ENCODE measurements around the gene FILIP1L. TPM values are rescaled to one million over a fixed set of nuclear protein-coding genes. Genes with fewer than 3 reads are reported as not detected.

Gene FILIP1L
- polyA plus RNA-seq, 1 donor: 42.3 TPM

DNA sequence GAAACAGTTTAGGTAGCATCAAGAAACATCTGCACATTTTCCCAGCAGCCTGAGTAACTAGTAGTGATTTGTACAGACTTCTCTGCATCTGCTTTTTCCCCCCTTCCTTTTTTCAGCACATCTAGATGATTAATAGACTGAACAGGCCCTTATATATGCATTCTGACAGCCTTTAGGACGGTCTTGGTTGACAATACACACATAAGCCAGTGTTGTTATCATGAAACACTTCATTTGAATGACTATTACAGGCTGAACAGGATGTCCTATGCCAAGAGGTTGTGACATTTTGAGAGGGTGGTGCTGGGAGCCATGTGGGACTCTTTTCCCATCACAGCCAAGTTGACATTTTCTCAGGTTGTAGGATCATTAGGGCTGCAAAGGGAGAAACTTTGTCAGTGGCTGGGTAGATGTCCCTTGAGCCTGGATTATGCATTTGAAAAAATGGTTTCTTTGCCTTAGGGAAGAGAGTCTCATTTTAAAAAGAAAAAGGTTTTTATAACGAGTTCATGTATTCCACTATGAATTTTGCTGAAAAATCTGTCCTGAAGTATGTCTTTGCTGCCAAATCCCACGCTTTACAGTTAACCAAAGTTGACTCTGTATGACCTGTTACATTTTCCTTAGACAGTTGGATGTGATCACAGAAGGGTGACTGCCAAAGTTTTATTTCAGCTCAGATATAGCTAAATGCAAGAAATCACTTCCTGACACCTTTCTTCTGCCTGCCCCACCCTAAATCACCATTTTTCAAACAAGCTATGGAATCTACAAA lies 73.7 kb downstream of the FILIP1L start:
- DNase-seq: peak; percentile 66

DNA sequence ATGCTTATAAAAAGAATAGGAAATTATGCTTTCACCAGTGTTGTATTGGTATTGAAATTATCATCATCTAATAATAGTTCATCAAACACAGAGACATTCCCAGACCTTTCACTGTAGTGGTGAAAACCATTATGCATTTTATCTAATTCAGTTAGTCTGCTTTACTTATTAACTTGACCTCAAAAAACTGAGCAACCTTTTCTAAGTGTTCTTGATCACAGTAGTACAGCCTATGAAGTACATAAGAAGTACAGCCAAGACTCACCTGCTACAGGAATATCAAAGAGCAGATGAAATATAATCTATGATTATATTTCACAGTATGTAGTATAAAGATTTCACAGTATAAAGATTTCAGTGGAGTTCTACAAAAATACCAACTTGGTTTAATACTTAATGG lies 75.2 kb downstream of the FILIP1L start:
- no peak for DNase-seq

DNA sequence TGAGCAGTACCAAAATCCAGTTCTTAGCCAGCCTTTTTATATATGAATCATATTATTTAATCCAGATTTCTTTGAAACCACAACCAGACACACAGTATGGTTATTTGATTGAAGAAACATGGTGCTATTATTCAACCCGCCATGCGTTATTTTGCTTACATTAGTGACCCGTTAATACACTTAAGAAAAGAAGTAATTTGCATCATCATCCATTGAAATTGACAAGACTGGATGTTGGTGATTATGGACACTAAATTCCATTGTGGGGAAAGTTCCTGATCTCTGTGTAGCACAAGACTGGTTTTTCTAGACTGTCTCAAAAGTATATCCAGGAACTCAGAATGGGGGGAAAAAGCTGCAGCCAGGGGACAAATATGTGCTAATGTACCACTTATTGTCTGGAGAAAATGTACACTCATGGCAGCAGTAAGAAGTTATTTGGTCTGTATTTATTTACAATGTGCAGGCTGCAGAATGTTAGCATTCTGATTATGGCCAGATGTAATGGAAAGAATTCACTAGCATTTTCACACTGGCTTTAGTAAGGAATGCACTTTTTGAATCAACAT lies 80.3 kb downstream of the FILIP1L start:
- DNase-seq: no peak

DNA sequence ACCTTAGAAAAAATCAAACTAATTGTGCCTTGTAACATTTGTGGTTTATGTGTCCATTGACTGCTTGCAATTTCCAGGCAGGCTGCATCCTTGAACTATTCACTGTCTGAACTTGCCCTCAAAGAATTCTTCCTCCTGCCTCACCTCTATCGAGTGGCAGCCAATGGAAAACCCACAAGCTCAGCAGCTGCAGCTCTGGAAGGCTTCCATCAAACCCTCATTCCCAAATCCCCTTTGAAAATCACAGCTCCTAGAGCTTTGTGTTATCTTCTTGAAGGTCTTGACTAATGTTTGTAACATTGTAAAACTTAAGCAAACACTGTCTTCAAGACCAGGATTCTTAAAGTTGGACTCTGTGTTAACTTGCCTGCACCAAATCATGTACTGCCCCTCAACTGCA lies 81.1 kb downstream of the FILIP1L start:
- no peak for DNase-seq

DNA sequence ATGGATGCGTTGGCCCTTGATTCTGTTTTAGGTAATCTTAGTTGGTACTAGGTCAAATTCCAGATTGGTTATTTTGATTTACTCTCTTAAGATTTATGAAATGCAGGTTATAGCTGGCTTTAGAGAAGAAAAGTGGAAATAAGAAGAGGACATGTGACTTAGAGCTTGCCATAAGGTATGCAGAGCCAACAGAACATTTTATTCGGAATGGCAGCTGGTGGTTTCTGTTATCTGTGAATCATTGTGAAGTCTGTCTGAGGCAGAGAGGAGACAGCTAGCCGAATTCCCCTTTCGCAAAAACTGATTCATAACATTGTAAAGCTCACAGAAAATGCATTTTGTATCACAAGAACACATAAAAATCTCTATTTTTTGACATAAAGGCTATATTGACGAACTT lies 82.1 kb downstream of the FILIP1L start:
- DNase-seq: no peak

DNA sequence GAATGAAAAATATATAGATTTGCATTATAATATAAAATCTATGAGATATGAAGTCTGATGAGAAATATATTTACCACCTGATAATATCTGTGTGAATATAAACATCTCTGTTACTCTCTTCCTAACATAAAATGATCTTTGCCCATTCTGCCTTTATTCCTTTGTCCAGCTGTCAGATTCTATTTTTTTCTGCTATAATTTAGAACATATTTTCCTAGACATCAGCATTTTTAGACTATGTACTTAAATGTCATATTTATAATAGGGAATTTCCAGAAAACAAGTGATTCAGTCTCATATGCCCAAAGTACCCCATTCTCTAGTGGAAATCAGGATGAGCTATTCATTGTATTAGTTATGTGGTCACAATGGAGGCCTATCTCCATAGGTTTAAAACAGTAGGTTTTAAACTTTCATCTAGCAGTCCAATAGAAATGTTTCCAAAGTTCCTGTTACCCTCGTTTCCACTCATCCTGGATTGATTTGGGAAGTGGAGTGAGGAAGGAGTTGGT lies 83.3 kb downstream of the FILIP1L start:
- DNase-seq: no peak

DNA sequence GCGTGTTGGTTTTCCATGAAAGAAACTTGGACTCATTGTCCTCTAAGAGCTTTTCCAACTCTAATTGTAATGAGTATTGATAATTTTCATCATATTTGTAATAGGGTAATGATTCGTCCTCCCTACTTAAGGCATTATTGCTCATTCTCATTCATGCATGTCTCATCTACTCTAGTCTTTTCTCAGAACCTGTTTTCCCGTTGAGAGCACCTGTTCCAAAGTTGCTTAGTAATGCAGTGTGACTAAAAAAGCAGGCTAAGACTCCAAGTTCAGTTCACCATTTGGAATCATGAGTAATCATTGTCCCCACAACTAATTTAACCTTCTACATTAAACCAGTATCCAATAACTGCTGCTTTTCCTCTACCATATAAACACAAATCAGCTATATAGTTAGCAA lies 84.0 kb downstream of the FILIP1L start:
- no peak for DNase-seq

DNA sequence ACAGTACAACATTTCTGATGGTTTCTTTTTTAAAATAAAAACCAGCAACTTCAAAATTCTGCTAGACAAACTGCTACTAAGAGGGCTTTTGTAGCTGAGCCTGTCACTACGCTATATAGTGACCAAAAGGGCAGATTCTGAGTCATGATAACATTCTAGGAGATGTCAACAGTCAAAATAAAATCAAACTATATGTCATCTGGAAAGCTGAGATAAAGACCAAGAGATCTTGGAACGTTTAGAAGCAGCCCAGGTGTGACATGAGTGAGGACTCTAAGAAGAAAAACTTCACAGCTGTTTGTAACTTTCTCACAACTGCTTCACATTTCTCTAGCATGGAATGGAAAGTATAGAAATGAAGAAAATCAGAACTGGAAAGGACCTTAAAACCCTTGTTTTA lies 84.6 kb downstream of the FILIP1L start:
- no peak for DNase-seq

DNA sequence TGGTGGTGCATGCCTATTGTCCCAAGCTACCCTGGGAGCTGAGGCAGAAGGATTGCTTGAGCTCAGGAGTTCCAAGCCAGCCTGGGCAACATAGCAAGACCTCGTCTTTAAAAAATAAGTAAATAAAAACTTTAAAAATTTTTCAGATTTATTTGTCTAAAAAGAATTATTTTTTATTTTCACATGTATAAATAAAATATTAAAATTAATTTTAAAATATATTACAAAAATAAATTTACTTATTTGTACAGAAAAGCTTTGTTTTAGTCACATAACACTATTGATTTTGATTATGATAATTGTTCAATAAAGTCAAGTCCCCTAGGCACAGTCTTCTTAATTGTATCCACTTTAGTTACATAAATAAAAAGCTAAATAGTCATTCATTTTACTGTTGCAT lies 85.2 kb downstream of the FILIP1L start:
- no peak for DNase-seq

DNA sequence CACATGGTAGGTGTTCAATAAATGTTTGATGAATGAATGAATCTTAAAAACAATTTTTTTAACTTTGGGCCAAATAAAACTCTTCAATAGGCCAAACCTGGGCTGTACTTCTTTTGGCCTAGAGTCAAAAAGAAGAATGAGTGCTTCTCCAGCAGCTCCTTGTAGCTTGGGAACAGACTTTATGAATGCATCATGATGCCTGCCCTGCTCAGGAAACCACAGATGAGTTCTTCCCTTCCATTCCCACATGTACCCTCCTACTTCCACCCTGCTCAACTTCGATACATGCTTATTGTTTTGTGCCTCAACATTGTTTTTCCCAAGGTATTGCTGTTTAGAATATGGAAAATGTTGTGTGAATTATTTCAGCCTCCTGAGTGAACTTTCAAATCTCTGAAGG lies 87.0 kb downstream of the FILIP1L start:
- no peak for DNase-seq

DNA sequence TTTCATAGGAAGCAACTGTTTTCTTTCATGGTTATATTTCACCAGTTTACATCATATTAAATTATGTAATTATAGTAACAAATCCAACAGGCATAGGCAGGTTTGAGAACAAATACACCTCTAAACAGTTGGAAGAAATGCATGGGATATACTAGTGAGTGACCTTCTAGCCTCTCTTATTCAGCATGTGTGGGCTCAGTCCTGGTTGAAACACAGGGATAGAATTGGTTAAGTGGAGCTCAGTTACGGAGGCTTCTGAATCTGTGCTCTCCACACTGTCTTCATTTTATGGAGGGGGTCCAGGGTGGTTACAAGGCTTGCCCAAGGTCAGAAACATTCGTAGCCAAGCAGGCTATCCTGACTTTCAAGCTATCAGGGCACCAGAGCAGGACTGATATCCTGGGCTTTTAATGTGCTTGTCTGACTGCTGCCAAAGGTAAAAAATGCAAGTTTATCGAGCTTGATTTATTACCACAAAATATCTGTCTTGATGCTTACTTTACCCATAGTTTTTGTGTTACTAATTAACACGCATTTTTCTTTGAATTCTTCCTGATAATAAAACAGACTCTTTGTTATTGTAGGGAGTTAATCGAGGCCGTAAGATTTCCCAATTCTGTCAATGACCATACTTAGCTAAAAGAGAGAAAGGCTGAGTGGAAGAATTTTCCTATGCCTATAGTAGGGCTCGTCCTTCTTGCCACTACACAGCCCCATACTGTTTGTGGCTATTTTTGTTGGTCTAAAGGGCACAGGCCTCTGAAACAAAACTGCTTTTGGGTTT lies 89.6 kb downstream of the FILIP1L start:
- no peak for DNase-seq

DNA sequence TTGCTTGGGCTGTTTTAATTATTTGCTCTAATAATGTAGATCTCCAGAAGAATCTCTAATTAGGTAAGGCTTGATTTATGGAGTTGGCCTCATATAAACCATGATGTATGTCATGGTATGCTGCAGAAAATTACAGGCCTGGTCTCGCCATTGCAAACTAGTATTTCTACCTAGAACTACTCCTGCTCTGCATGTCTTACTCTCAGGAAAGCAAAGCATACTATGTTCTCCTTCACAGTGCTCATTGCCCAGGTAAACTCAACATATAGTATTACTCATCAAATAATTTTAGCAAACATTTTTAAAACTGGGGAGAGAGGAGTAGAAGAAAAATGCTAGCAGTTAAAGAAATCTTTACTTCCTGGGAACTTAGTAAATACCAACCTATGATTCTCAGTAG lies 90.7 kb downstream of the FILIP1L start:
- DNase-seq: no peak

DNA sequence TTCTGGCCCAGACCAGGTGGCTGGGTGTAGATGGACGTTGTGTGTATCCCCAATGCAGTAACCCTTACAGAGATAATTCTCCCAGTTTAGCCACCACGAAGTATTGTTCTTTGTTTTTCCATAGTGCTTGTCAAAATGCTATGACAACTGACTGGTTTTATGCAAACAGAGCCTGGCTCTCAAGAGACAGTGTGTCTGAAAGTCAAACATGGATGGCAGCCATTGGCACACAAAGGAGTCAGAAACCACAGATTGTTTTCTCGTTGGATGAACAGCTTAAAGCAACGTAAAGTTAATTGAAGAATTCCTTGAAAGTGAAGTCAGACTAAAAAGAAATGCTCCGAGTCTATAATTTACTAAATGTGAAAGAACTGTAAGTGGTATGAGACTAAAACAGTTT lies 91.2 kb downstream of the FILIP1L start:
- no peak for DNase-seq

DNA sequence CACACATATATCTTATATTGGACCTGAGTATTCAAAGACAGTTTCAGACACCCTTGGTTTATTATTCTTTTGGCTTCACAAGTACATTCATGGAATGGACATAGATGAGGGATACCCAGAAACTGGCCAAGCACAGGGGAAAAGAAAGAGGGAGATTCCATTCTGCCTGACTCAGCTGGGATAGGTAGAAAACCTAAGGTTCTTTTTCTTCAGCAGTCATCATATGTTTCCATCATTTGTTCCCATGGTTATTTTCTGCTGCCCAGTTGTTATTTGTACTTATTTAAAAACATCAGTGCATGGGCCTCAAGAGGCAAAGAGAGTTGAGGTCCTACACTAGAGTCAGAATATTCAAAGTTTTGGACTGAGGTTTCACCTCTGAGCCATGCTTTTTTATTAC lies 91.8 kb downstream of the FILIP1L start:
- DNase-seq: no peak

DNA sequence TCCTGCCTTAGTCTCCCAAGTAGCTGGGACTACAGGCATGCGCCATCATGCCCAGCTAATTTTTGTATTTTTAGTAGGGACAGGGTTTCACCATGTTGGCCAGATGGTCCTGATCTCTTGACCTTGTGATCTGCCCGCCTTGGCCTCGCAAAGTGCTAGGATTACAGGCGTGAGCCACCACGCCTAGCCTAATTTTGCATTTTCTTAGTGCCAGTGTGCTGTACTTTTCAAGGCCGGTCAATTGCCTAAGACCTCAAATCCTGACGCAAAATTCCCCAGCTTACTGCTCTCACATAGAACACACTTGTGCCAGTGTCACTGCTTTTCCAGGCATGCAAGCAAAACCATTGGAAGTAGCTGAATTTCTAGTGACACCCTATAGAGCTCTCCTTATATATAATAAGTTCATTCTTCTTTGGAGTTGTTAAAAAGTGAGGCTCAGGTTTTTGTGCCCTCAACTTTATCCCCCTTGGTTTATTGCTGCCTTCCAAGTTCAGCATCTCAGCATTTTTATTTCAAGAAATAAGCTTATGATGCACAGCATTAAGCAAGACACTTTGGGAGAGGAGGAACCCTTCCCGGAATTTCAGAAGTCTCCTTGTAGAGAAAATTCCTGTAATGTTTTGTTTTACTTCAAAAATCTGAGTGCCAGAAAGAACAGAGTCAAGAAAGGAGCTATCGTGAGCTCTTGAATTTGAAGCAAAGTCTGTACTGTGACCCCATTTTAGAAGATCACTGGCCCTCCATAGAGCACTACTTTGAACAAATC lies 93.2 kb downstream of the FILIP1L start:
- DNase-seq: no peak

DNA sequence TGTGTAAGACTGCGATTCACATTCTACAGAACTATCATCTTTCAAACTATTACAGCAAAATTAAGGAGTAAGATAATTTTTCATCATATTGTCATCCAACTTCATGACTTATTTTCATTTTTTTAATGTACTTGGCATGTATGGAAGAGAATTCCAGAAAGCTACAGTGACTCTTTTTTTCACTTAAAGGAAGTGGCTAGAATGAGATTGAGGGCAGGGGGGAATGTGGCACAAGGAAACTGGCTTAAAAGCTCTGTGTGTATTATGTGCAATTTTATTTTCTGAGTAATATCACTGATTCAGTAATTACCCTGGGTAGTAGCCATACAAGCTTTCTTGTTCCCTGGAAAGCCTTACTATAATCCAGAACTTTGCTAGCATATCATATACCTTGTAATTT lies 94.6 kb downstream of the FILIP1L start:
- no peak for DNase-seq

DNA sequence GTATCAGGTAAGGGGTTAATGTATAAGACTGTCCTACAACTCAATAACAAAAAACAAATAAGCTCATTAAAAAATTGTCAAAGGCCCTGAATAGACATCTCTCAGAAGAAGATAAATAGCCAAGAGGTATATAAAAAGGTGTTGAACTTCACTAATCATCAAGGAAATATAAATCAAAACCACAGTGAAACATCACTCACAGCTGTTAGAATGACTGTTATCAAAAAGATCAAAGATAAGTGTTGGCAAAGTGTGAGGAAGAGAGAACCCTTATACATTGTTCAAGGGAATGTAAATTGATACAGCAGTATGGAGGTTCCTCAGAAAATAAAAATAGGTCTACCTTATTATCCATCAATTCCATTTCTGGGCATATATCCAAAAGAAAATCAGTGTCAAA lies 95.5 kb downstream of the FILIP1L start:
- no peak for DNase-seq

DNA sequence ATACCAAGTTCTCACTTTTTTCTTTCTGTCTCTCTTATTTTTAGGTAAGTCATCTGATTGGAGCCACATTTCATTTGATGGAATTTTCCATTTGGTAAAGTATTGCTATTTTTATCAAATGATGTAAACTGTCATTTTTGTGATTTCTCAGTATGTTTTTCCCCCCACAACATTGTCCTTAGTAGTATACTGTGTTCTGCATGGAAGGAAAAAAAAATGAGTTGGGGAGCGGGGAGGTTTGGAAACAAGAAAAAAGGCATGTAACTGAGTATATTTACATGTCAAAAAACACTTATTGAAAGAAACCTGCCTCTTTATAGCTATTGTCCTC lies 104.2 kb downstream of the FILIP1L start:
- no peak for DNase-seq

DNA sequence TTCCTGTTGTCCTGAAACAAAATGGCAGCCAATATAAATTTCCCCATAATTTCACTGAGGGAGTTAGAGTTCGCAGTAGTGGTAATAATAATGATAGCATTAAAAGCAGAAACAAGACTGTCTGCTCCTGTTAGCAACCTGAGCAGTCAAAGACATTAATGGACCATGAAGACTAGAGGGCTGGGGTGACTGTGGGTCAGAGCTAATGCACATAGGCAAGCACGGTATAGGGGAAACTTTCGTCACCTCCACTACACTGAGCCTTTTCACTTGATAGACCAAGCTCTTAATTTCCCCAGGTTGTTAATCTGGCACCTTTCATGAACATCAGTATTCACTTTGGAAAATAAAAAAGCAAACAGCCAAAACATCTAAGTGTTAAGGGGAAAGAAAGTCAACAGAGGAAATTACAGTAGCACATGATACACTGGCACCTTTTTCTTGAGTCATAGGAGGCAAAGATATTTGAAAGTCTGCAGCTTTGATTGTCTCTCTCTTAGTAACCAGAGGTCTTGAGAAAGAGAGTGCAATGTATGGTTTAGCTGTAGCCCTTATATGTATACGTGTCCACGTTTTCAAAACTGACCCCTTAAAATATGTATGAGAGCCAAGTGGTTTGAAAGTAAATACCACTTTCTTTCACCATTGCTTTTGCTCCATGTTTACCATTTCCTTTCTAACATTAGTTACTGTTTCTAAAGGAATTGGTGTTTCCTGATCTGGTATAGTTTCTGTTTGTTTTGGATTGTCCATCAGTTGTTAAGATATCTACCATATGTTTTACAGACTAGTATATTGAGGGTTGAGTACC lies 104.8 kb downstream of the FILIP1L start:
- DNase-seq: no peak

DNA sequence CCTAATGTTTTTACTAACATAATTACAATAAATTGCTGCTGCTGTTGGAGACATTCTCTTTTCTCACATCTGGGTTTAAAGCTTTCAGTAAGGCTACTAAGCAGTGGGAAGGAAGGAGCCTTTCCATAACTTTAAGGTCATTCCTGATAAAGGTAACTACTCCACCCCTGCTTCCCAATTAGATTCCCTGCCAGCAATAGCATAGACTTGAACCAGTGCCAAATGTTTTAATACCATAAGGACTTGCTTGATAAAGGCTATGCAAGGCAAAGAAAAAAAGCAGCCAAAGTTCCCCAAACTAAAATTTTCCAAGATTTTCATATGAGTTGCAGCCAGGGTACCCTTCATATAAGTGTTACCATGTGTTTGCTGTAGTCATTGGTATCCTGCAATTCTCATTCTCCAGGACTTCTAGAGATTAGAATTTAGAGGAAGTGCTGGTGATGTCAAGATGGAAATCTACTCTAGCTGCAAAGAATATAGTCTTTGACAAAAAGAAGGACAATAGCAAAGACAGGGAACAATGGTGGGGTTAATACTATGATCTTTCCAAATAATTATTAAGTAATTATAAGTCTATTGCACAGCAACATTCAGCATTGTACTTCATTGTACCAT lies 106.1 kb downstream of the FILIP1L start:
- DNase-seq: no peak

DNA sequence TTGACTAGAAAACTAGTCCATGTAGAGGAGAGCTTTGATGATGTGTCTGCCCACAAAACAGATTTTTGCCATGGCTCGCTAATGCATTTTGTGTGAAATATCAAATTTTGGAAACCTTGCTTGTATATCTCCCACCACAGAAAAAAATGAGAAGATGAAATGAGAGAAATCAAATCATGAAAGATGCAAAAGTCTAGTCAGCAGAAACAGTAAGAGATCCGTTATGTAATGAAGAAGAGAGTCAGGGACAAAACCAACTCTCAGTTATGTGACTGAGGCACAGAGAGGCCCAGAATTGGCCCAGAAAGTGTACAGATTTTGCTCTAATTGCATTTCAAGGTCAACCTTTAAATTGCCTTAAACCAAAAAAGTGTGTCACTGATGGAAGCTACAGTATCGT lies 107.0 kb downstream of the FILIP1L start:
- DNase-seq: no peak
